ENCODE results near the gene STT3B.
"Not testable (repeated sequence)": the region's sequence is repeated elsewhere in the genome, so short reads cannot be mapped to it uniquely, and the experiment has no call there.

STT3B gene

GRCh38 chr3:31592764-31593163, 60.0 kb downstream of the STT3B start:
- no peak for DNase-seq (ENCODE audit: low read depth, low spot score)

- DNase-seq (ENCODE audit: low read depth, low spot score), result no peak
Observed at GRCh38 chr3:31596176-31596575, 63.5 kb downstream of the STT3B start.

GRCh38 chr3:31600431-31600830, 67.7 kb downstream of the STT3B start:
- DNase-seq (ENCODE audit: low read depth, low spot score), result no peak

GRCh38 chr3:31605333-31605732, 72.6 kb downstream of the STT3B start:
- not testable (repeated sequence) for DNase-seq (ENCODE audit: low read depth, low spot score)

- no peak for DNase-seq (ENCODE audit: low read depth, low spot score)
Observed at GRCh38 chr3:31606453-31606852, 73.7 kb downstream of the STT3B start.

- peak; percentile 12 for DNase-seq (ENCODE audit: low read depth, low spot score)
Observed at GRCh38 chr3:31610700-31611275, 78.1 kb downstream of the STT3B start.

- DNase-seq (ENCODE audit: low read depth, low spot score), result no peak
Observed at GRCh38 chr3:31613177-31613576, 80.5 kb downstream of the STT3B start.

- no peak for DNase-seq (ENCODE audit: low read depth, low spot score)
Observed at GRCh38 chr3:31613654-31614053, 80.9 kb downstream of the STT3B start.

- no peak for DNase-seq (ENCODE audit: low read depth, low spot score)
Observed at GRCh38 chr3:31614162-31614921, 81.6 kb downstream of the STT3B start.

GRCh38 chr3:31615071-31615875, 82.5 kb downstream of the STT3B start:
- no peak for DNase-seq (ENCODE audit: low read depth, low spot score)

- DNase-seq (ENCODE audit: low read depth, low spot score), result no peak
Observed at GRCh38 chr3:31616711-31617110, 84.0 kb downstream of the STT3B start.

- DNase-seq (ENCODE audit: low read depth, low spot score), result no peak
Observed at GRCh38 chr3:31620656-31621055, 87.9 kb downstream of the STT3B start.

- DNase-seq (ENCODE audit: low read depth, low spot score), result no peak
Observed at GRCh38 chr3:31621314-31621713, 88.6 kb downstream of the STT3B start.

- DNase-seq (ENCODE audit: low read depth, low spot score), result no peak
Observed at GRCh38 chr3:31622636-31623288, 90.0 kb downstream of the STT3B start.

- no peak for DNase-seq (ENCODE audit: low read depth, low spot score)
Observed at GRCh38 chr3:31624083-31624709, 91.5 kb downstream of the STT3B start.

- DNase-seq (ENCODE audit: low read depth, low spot score), result no peak
Observed at GRCh38 chr3:31625358-31625757, 92.6 kb downstream of the STT3B start.

- no peak for DNase-seq (ENCODE audit: low read depth, low spot score)
Observed at GRCh38 chr3:31629054-31629453, 96.3 kb downstream of the STT3B start.

GRCh38 chr3:31634476-31634875, 101.8 kb downstream of the STT3B start:
- DNase-seq (ENCODE audit: low read depth, low spot score), result no peak

- DNase-seq (ENCODE audit: low read depth, low spot score), result no peak
Observed at GRCh38 chr3:31635545-31635944, 102.8 kb downstream of the STT3B start.

- no peak for DNase-seq (ENCODE audit: low read depth, low spot score)
Observed at GRCh38 chr3:31636049-31636448, 103.3 kb downstream of the STT3B start.

GRCh38 chr3:31636694-31637442, 104.1 kb downstream of the STT3B start:
- DNase-seq (ENCODE audit: low read depth, low spot score), result no peak

Measured in brain pericyte (primary cell).